Measurements from ENCODE around the gene PYGO2.
"Not testable (repeated sequence)": the region's sequence is repeated elsewhere in the genome, so short reads cannot be mapped to it uniquely, and the experiment has no call there.

Gene PYGO2

DNA sequence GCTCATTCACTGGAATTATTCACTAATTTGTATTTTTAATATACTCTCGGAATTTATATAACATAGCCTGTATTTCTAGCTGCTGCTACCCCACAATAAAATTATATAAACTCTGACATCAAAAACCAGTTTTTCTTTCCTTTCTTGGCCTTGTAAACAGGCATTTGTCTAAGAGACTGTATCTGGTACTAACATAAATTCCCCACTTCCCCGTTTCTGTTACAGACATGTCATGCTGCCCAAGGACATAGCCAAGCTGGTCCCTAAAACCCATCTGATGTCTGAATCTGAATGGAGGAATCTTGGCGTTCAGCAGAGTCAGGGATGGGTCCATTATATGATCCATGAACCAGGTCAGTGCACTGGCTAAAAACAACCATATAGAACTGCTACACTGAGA lies 16.2 kb upstream of the PYGO2 start:
- H3K27ac Mint-ChIP-seq; H3K9me3 Mint-ChIP-seq; DNase-seq (ENCODE audit: low spot score in 2 of 2); ATAC-seq (ENCODE audit: low read depth); H3K36me3 Mint-ChIP-seq; H3K27me3 Mint-ChIP-seq; H3K4me3 Mint-ChIP-seq: not testable (repeated sequence)
- peaks cover 12% of the 10 kb centered on the region for H3K4me1 Mint-ChIP-seq

DNA sequence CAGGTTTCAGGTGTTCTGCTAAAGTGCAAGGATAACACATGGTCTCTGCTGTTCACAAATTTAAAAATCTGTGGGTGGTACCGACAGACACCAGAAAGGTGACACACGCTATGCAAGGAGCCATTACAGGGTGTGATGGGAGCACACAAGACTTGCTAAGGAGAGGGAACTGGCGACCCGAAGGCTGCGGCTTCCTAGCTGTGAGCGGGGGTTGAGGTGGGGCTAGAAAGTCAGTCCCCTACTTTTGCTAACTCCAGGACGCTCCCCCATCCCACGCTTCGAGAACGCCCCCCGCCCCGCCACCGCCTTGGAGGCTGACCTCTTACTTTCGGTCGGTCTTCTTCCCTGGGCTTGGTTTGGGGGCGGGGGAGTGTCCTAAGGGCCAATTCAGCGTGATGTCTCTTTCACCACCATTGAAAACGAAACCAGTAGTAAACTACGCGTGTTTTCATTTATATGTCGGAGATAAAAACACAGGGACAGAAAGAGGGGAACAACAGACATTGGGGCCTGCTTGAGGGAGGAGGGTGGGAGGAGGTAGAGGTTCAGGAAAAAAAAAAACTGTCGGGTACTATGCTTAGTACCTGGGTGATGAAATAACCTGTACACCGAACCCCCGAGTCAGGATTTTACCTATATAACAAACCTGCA lies 14.0 kb upstream of the PYGO2 start:
- Mint-ChIP-seq H3K4me3 (no peak overlapping the region), H3K9me3 (no peaks in the 10 kb centered on the region), H3K36me3 (peaks cover 8% of the 10 kb centered on the region), H3K27ac (no peak overlapping the region), H3K27me3 (no peaks in the 10 kb centered on the region), H3K4me1 (peaks cover 27% of the 10 kb centered on the region)
- ATAC-seq (ENCODE audit: low read depth) (no peak), DNase-seq (ENCODE audit: low spot score in 2 of 2) (peak in 1 of 2 donors; percentile 52)

DNA sequence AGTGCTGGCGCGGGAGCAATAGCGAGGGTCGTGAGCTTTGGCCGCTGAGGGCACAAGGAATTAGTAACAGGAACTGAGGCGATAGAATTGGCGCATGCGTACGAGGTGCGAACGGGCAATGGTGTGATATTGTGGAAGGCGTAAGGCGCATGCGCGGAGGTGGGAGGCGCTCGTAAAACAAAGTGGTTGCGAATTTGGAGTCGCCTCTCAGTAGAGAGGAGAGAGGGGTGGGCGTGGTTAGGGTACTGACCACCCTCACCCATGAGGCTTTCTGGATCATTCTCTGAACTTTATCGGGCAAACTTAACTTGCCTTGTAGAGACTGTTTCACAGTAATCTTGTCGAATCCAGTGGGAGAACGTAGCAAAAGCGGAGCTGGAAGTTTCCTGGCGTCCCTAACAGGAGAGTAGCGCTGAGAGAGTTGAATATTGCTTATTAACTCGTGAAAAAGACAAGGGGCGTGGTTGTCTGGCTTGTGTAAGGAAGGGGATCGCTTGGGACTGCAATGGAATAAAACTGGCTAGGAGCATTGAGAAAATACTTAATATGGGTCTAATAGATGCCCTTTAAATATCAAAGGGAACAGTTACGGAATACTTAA lies 13.3 kb upstream of the PYGO2 start:
- peak; percentile 89 to 94 for DNase-seq (ENCODE audit: low spot score in 2 of 2)

DNA sequence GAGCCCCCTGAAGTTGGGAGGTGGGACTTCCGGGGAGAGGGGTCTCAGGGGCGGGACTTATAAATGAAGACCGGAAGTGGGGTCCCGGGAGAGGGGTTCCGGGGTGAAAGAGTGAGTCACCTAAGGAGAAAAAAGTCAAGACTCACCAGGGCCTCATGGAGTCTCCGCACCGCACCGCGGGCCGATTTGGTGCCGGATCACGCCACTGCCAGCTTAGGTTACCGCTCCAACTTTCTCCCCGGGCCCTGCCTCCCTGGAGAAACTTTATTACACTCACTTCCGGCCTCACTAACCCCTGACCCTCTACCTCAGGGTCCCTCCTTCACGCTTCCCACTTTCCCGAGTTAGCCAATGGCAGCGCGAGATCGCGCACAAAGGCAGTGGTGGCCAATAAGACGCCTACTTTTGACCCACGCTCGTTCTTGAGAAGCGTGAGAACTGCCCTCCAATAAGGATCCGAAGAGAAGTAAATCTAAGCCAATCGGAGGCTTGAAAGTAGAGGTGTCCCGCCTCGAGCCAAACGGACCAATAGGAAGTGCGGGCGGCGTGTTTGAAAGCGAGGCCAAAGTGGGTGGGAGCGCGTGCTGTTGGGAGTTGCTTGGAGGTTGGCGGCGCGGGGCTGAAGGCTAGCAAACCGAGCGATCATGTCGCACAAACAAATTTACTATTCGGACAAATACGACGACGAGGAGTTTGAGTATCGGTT lies 12.7 kb upstream of the PYGO2 start, which contains the start of gene CKS1B:
Gene CKS1B, plus strand, starts transcription at position 580 of the 706 bp plus-strand sequence. Its CDS starts 65 bp downstream, at position 645.
- H3K4me3 Mint-ChIP-seq: no peak within 1 kb of the TSS
- H3K36me3 Mint-ChIP-seq: peaks cover 9% of the 10 kb centered on the region
- DNase-seq (ENCODE audit: low spot score in 2 of 2) (peak in 1 of 2 donors; percentile 96), ATAC-seq (ENCODE audit: low read depth) (peak; percentile 81)
- no peaks in the 10 kb centered on the region for H3K9me3 Mint-ChIP-seq
- no peaks in the 10 kb centered on the region for H3K27me3 Mint-ChIP-seq
- H3K4me1 Mint-ChIP-seq: peaks cover 32% of the 10 kb centered on the region
- no peak within 1 kb of the TSS for H3K27ac Mint-ChIP-seq

More for the DNA sequence above, 13.3 kb upstream of the PYGO2 start:
- no peak overlapping the region for H3K27ac Mint-ChIP-seq
- no peak overlapping the region for H3K4me3 Mint-ChIP-seq
- H3K36me3 Mint-ChIP-seq: peaks cover 8% of the 10 kb centered on the region
- ATAC-seq (ENCODE audit: low read depth): peak; percentile 50
- peaks cover 27% of the 10 kb centered on the region for H3K4me1 Mint-ChIP-seq
- no peaks in the 10 kb centered on the region for H3K27me3 Mint-ChIP-seq
- H3K9me3 Mint-ChIP-seq: no peaks in the 10 kb centered on the region

DNA sequence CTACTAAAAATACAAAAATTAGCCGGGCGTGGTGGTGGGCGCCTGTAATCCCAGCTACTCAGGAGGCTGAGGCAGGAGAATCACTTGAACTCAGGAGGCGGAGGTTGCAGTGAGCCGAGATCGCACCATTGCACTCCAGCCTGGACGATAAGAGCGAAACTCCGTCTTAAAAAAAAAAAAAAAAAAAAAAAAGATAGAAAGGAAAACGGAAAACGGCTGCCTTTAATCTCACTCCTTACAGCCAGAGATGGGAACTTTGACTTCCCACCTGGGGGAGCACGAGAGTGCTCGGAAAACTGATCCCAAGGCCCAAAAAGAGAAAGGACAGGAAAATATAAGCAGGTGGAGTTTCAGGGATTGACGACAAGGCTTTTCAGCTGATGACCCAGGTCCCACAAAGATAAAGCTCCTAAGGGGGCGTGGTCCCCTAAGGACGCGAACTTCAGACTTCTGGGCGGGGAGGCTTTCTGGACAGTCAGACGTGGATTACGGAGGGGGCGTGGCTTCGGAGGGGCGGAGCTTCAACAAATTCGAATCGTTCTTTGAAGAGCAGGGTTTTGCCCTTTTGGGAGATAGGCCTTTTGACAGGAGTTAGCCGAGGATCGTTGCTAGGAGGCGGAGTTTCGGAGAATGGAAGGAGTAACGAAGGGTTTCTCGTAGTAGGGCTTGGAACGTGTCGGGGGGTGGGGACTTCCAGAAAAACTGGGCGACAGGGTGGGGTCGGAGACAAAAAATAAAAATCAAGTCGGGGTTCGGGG lies 11.9 kb upstream of the PYGO2 start:
- peaks cover 10% of the 10 kb centered on the region for H3K36me3 Mint-ChIP-seq
- DNase-seq (ENCODE audit: low spot score in 2 of 2) (peak; percentile 90 to 91), ATAC-seq (ENCODE audit: low read depth) (peak; percentile 27)
- no peaks in the 10 kb centered on the region for H3K9me3 Mint-ChIP-seq
- no peak overlapping the region for H3K4me3 Mint-ChIP-seq
- H3K27ac Mint-ChIP-seq: no peak overlapping the region
- peaks cover 33% of the 10 kb centered on the region for H3K4me1 Mint-ChIP-seq
- no peaks in the 10 kb centered on the region for H3K27me3 Mint-ChIP-seq

DNA sequence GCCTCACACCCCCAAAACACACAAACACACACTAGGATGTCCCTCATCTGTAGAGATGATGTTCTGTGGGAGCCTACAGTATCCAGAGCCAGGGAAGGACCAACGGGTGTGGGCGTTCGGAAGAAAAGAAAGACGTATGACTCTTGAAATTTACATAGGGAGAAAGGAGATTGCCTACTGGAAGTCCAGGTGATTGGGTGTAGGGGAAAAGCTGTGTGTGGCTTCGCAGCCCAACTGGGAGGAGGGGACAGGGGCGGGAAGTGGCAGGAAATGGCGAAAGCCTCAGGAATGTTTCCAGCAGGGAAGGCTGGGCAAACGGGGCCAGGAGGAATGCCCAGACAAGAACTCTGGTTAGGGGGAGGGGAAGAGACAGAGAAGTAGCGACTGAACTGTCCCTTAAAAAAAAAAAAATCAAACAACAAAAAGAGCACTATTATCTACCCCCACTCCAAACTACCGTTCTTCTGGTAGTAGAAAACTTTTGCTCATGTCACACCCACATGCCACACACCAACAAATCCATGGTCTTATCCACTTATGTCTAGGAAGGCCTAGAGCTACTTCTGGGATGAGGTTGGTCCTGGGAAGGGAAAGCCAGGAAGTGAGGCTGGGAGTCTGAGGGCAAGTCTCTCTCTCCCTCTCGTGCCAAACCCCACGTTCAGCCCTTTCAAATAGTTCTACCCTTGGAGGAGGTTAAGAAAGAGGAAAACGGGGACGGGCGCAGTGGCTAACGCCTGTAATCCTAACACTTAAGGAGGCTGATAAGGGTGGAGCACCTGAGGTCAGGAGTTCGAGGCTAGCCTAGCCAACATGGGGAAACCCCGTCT lies 11.1 kb upstream of the PYGO2 start:
- ATAC-seq (ENCODE audit: low read depth) (no peak), DNase-seq (ENCODE audit: low spot score in 2 of 2) (no peak)
- H3K27me3 Mint-ChIP-seq: no peaks in the 10 kb centered on the region
- peak overlapping the region; percentile 67 for H3K27ac Mint-ChIP-seq
- H3K9me3 Mint-ChIP-seq: no peaks in the 10 kb centered on the region
- H3K36me3 Mint-ChIP-seq: peaks cover 12% of the 10 kb centered on the region
- H3K4me1 Mint-ChIP-seq: peaks cover 30% of the 10 kb centered on the region
- peak overlapping the region; percentile 75 for H3K4me3 Mint-ChIP-seq

DNA sequence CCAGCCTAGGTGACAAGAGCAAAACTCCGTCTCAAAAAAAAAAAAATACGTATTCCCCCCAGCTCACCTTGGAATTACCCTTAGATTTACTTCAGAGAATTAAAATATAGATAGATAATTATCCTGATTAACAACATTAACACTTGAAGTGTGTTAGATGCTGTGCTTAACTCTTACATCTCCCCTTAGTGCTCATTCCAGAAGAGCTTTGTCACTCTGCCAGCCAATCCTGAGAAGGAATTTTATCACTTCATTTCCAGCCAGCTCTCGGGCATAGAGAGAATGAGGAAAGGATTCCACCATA lies 10.6 kb upstream of the PYGO2 start:
- Mint-ChIP-seq H3K9me3 (no peaks in the 10 kb centered on the region), H3K4me1 (peaks cover 27% of the 10 kb centered on the region), H3K27me3 (no peaks in the 10 kb centered on the region), H3K27ac (peak overlapping the region; percentile 67), H3K4me3 (peak overlapping the region; percentile 75), H3K36me3 (peaks cover 14% of the 10 kb centered on the region)
- ATAC-seq (ENCODE audit: low read depth) (no peak), DNase-seq (ENCODE audit: low spot score in 2 of 2) (no peak)

DNA sequence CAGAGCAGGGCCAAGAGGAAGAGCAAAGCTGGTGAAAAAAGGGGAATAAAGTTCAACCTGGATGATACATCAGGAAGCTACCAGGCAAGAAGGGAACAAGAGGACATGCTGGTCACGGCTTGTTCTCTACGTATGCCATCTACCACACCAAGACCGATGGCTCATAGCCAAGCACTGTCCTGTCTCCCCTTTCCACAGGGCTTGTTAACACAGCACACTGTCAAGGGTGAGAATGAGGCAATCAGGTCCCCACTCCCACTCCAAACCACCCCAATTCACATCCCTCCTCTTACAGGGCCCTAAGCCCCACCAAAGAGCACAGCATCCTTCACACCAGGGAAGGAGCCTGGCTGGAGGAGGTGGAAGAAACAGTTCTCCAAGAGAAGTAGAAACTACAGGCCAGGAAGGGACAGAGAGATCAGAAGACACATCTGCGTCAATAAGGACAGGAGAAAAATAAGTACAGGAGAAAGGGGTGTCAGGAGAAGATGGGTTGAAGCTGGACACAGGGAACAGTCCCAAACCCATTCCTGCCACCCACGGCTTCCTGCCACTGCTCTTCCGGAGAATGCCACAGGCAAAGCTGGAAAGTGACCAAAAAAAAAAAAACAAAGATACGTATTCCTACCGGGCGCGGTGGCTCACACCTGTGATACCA lies 9.9 kb upstream of the PYGO2 start:
- DNase-seq (ENCODE audit: low spot score in 2 of 2): no peak
- no peaks in the 10 kb centered on the region for H3K9me3 Mint-ChIP-seq
- no peaks in the 10 kb centered on the region for H3K27me3 Mint-ChIP-seq
- peaks cover 26% of the 10 kb centered on the region for H3K4me1 Mint-ChIP-seq
- H3K4me3 Mint-ChIP-seq: no peak overlapping the region
- peaks cover 15% of the 10 kb centered on the region for H3K36me3 Mint-ChIP-seq
- no peak for ATAC-seq (ENCODE audit: low read depth)
- no peak overlapping the region for H3K27ac Mint-ChIP-seq

DNA sequence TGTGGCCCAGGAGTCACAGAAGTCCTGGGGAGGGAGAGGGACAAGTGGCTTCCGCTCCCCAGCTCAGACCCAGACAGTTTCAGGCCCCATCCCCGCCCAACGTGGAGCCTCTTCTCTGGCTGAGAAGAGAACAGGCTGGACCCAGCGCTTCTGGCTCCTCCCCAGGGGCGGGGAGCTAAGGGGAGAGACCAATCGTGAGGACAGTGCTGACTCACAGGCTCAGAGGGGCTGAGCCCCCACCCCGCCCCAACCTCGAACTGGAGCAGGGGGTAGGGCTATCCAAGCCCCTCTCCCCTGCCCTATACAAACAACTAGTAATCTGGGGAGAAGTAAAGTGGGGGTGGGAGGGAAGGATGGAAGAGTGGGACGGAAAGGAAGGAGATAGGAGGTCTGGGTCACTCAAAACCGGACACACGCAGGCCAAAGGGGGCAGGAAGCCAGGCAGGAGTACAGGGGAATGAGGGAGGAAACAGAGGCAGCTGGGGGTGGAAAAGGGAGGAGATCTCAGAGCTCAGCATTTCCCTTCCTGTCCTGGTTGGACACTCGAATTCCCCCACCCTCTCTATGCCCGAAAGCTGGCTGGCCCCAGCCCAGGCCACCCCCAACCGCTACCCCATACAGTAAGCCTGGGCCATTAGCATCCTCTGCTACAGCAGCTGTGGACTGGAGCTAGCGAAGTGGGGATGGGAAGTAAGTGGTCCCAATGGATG lies 9.2 kb upstream of the PYGO2 start, which contains the start of gene SHC1:
Gene SHC1, minus strand, starts transcription at position 117 of the 710 bp plus-strand sequence. CDS start 221 bp downstream, outside the sequence.
- ATAC-seq (ENCODE audit: low read depth) (no peak), DNase-seq (ENCODE audit: low spot score in 2 of 2) (no peak)
- H3K4me3 Mint-ChIP-seq: no peak within 1 kb of the TSS
- H3K27me3 Mint-ChIP-seq: no peaks in the 10 kb centered on the region
- peaks cover 15% of the 10 kb centered on the region for H3K36me3 Mint-ChIP-seq
- H3K4me1 Mint-ChIP-seq: peaks cover 23% of the 10 kb centered on the region
- peak within 1 kb of the TSS; percentile 67 for H3K27ac Mint-ChIP-seq
- no peaks in the 10 kb centered on the region for H3K9me3 Mint-ChIP-seq

DNA sequence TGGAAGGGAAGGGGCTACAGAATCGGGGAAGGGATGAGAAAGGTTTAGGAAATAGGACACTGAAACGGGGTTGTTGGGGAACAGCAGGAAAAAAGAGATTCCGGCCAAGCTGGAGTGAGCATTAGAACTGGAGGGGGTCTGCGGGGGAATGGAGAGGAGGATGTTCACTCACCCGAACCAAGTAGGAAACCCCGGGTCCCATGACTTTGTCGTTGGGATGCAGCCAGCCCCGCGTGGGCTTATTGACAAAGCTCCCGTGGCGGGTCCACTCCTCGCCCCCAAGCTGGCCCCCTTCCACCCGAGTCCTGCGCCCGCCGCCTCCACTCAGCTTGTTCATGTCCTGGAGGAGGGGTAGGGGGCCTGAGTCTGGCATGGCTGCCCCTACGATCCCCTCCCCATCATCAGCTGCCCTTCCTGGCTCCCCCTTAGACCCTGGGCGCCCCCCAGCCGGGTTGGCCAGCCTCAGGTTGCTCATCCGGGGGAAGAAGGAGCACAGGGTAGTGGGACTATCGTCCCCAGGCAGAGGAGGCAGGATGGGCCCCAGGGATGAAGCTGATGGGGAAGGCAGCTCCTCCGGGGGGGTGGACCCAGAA lies 8.4 kb upstream of the PYGO2 start:
- Mint-ChIP-seq H3K4me3 (no peak overlapping the region), H3K27ac (peak overlapping the region; percentile 67), H3K9me3 (no peaks in the 10 kb centered on the region), H3K27me3 (no peaks in the 10 kb centered on the region), H3K4me1 (peaks cover 25% of the 10 kb centered on the region), H3K36me3 (peaks cover 19% of the 10 kb centered on the region)
- no peak for ATAC-seq (ENCODE audit: low read depth)
- no peak for DNase-seq (ENCODE audit: low spot score in 2 of 2)

DNA sequence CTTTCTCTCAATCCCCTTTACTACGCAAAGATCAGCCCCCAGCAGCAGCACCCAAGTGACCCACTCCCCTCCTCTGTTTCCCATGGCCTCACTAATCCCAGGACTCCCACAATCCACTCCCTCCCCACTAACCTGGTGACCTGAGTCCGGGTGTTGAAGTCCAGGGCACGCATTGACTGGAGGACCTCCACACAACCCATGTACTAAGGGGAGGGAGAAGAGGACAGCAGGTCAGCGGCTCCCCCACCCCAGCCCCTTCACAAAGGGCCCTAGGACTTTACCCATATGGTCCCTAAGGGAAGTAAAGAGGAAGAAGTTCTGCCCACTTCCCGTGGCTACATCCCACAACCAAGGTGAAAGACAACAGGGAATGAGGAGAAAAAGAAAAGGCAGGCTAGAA lies 7.7 kb upstream of the PYGO2 start:
- Mint-ChIP-seq H3K4me3 (no peak overlapping the region), H3K27me3 (no peaks in the 10 kb centered on the region), H3K9me3 (no peaks in the 10 kb centered on the region), H3K27ac (peak overlapping the region; percentile 67), H3K36me3 (peaks cover 19% of the 10 kb centered on the region), H3K4me1 (peaks cover 25% of the 10 kb centered on the region)
- ATAC-seq (ENCODE audit: low read depth) (no peak), DNase-seq (ENCODE audit: low spot score in 2 of 2) (no peak)

DNA sequence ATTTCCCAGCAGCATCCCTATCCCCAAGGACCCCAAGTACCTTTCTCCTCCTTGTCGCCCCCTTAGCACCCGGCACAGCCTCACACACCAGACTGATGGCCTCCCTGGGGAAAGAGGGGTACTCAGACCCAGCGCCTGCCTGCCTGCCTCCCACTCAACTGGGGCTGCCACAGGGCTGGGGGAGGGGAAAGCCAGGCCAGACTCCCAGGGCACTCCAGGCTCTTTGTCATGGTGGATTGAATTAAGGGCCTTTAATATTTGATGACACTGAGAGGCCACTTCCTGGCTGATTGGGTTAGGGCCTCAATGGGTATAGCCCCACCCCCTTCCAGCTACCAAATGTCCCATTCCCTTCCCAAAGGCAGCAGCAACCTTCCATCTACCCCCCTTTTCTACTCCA lies 7.1 kb upstream of the PYGO2 start:
- DNase-seq (ENCODE audit: low spot score in 2 of 2) (no peak), ATAC-seq (ENCODE audit: low read depth) (no peak)
- peaks cover 22% of the 10 kb centered on the region for H3K36me3 Mint-ChIP-seq
- H3K4me1 Mint-ChIP-seq: peaks cover 28% of the 10 kb centered on the region
- no peaks in the 10 kb centered on the region for H3K9me3 Mint-ChIP-seq
- H3K27me3 Mint-ChIP-seq: no peaks in the 10 kb centered on the region
- no peak overlapping the region for H3K4me3 Mint-ChIP-seq
- H3K27ac Mint-ChIP-seq: peak overlapping the region; percentile 67
